GM12891 (cell line): Measurements from ENCODE around the gene ABCG5.

ENCODE experiments used
- POLR2A ChIP-seq: IDR thresholded peaks from 2 replicates; pipeline ENCODE4 v1.6.1; 2011; ENCODE audit warnings: low read depth, low read length, control low read depth
- POLR2AphosphoS5 ChIP-seq: IDR thresholded peaks from 2 replicates; pipeline ENCODE4 v1.6.1; 2011; ENCODE audit warnings: low read depth, low read length, control low read depth
- SPI1 ChIP-seq: IDR thresholded peaks from 2 replicates; pipeline ENCODE4 v1.6.1; 2011; ENCODE audit warnings: low read depth, low read length, control low read depth
- TAF1 ChIP-seq: IDR thresholded peaks from 2 replicates; pipeline ENCODE4 v1.6.1; 2011; ENCODE audit warnings: low read depth, low read length, control low read depth

DNA sequence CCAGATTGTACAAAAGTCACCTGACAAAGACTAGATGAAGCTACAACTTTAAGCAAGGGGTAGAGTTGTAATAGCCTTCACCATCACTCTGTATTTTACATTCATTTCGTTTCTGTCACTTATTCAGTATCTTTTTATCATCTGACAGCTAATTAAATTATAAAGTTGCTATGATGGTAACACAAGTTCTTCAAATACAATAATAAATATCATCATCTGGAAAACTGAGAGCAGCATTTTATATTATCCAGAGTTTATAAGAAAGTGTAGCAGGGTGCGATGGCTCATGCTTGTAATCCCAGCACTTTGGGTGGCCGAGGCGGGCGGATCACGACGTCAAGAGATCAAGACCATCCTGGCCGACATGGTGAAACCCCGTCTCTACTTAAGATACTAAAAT, 43.7 kb downstream of the ABCG5 start:
- TF ChIP-seq POLR2A (no peak), TAF1 (no peak), POLR2AphosphoS5 (no peak), SPI1 (no peak)
